Skeletal muscle satellite cell (primary cell): Measurements from ENCODE around the gene MFSD6. TPM values are rescaled to one million over a fixed set of nuclear protein-coding genes. Genes with fewer than 3 reads are reported as not detected.
"Not testable (repeated sequence)": the region's sequence is repeated elsewhere in the genome, so short reads cannot be mapped to it uniquely, and the experiment has no call there.

ENCODE experiments used
- H3K27me3 ChIP-seq: 2 replicates; pipeline ENCODE4 v1.7.0; 2013; ENCODE audit warnings: low read length; ENCODE audit not compliant: control insufficient read depth, insufficient read depth
- H3K36me3 ChIP-seq: 2 replicates; pipeline ENCODE4 v1.7.0; 2013; ENCODE audit warnings: mild to moderate bottlenecking, control low read depth, low read length; ENCODE audit not compliant: insufficient read depth
- H3K4me1 ChIP-seq: 2 replicates; pipeline ENCODE4 v1.7.0; 2013; ENCODE audit warnings: low read length; ENCODE audit not compliant: control insufficient read depth, insufficient read depth
- H3K4me2 ChIP-seq: 2 replicates; pipeline ENCODE4 v1.7.0; 2013; ENCODE audit warnings: mild to moderate bottlenecking, low read length
- H3K4me3 ChIP-seq: 2 replicates; pipeline ENCODE4 v1.7.0; 2013; ENCODE audit warnings: low read length
- H3K9ac ChIP-seq: 2 replicates; pipeline ENCODE4 v1.7.0; 2013; ENCODE audit warnings: mild to moderate bottlenecking, low read depth, low read length, moderate library complexity
- H3K9me3 ChIP-seq: replicated peaks from 2 replicates; pipeline ENCODE4 v1.7.0; 2013; ENCODE audit warnings: mild to moderate bottlenecking, control low read depth, low read length
- total RNA-seq: library from RNA; depleted of rRNA; stranded (reverse); fragments of >200 nt; gene quantifications from 2 replicates; pipeline ENCODE4 v1.2.3, GENCODE V29; 2012; rRNA removed

MFSD6 gene
- total RNA-seq, result 1.8 and 3.1 TPM in 2 replicates

DNA sequence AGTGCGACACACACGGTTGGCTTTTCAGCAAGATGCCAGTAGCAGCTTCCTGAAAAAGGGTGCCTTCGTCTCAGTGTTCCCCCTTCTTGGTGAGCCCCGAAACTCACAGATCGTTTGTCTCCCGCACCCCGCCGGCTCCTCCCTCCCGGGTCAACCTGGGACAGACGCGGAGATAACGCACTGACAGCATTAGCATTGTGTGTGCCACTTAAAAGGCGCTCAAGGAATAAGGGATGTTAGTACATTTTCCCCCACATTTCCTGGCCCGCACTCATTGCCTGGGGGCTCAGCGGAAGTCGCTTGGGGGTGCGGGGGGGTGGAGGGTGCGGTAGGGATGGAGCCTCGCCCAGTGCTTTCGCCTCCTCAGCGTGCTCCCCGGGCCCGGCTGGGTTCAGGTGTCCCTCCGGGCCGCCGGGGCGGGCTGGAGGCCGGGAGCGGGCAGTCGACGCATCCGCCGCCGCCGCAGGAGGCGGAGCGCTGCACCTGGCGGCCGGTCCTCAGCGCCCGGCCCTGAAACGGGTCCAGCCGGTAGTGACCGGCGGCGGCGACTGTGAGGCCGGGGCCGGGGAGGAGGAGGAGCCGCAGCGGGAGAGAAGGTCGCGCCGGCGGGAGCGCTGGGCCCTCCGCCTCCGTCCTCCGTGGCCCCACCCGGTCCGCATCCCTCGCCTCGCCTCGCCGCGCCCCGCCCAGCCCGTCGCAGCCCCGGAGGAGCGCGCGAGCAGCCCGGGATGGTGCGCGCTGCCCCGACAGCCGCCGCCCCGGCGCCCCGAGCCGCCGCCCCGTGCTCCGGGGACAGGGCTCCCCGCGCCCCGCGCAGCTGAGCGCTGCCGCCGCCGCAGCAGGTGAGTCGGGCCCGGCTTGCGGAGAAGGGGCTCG lies at the start of gene MFSD6:
TSS of gene MFSD6 (plus strand) at position 694 of the 876 bp plus-strand sequence. CDS start 27,675 bp downstream, outside the sequence.
- Histone ChIP-seq H3K4me2 (peak within 1 kb of the TSS; percentile 93), H3K27me3 (peaks cover 13% of the 10 kb centered on the region), H3K4me1 (peaks cover 8% of the 10 kb centered on the region), H3K9ac (peak within 1 kb of the TSS; percentile 74), H3K36me3 (no peaks in the 10 kb centered on the region), H3K9me3 (no peaks in the 10 kb centered on the region), H3K4me3 (peak within 1 kb of the TSS; percentile 76)

DNA sequence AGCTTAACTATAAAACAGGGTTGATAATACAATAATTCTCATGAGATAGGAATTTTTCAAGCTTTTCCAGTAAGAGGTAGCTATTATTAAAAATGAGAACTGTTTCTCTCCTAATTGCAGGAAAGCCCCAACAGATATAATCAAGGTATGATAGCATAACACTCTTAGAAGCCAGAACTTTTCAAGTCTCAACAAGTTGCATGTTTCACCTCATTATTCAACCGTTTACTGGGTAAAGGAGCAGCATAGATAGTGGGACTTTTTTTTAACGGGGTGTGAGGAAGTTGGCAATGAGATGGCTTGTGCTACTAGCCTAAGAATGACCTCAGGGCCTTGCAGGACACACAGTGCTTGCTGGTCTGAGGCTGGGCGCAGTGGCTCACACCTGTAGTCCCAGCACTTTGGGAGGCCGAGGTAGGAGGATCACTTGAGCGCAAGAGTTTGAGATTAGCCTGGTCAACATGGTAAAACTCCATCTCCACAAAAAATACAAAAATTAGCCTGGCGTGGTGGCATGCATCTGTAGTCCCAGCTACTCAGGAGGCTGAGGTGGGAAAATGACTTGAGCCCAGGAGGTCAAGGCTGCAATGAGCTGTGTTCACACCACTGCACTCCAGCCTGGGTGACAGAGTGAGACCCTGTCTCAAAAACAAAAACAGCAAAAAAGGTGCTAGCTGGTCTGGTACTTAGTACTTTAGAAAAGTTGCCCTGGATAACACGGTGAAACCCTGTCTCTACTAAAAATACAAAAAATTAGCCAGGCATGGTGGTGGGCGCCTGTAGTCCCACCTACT lies 49.3 kb upstream of the MFSD6 start:
- H3K4me2 ChIP-seq, result peak overlapping the region; percentile 84

DNA sequence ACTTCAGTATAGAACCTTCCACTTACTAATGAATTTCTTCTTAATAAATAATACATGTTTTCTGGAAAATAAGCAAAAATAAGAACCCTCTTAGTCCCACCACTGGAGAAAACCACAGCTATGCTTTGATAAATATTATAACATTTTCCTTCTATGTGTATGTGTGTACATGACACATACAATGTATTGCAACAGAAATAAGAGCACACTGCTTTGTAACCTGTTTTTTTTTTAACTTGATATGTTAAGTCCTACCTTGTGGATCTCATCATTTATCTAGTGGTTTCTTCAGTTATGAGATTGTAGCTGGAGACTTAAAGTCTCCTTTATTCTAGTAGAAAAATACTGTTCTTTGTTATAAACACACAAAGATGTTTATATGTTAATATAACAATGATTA lies 47.6 kb upstream of the MFSD6 start:
- Histone ChIP-seq H3K9ac (peak overlapping the region; percentile 56), H3K4me3 (no peak overlapping the region), H3K27me3 (no peaks in the 10 kb centered on the region), H3K36me3 (peaks cover 4% of the 10 kb centered on the region), H3K4me1 (peaks cover 17% of the 10 kb centered on the region), H3K4me2 (no peak overlapping the region), H3K9me3 (no peaks in the 10 kb centered on the region)

More for the DNA sequence above, 49.3 kb upstream of the MFSD6 start:
- peaks cover 17% of the 10 kb centered on the region for H3K4me1 ChIP-seq
- not testable (repeated sequence) for H3K9me3 ChIP-seq, H3K36me3 ChIP-seq, H3K4me3 ChIP-seq, H3K9ac ChIP-seq, H3K27me3 ChIP-seq

DNA sequence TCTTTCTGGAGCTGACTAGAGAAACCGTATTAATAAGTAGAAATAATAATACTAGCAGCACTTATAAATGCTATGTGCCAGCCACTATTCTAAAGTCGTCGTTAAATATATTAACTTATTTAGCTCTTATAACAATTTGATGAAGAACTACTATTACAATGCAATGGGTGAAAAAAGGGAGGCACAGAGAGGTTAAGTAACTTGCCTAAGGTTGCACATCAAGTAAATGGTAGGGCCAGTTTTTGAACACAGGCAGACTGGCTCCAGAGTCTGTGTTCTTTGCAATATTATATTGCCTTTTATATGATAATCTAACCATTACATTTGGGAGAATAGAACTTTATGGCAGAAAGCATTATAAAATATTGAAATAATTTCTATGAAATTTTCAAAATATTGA lies 47.2 kb upstream of the MFSD6 start:
- no peaks in the 10 kb centered on the region for H3K27me3 ChIP-seq
- H3K9ac ChIP-seq, result no peak overlapping the region
- H3K36me3 ChIP-seq, result peaks cover 4% of the 10 kb centered on the region
- peaks cover 17% of the 10 kb centered on the region for H3K4me1 ChIP-seq
- H3K9me3 ChIP-seq, result no peaks in the 10 kb centered on the region
- H3K4me3 ChIP-seq, result no peak overlapping the region
- no peak overlapping the region for H3K4me2 ChIP-seq

DNA sequence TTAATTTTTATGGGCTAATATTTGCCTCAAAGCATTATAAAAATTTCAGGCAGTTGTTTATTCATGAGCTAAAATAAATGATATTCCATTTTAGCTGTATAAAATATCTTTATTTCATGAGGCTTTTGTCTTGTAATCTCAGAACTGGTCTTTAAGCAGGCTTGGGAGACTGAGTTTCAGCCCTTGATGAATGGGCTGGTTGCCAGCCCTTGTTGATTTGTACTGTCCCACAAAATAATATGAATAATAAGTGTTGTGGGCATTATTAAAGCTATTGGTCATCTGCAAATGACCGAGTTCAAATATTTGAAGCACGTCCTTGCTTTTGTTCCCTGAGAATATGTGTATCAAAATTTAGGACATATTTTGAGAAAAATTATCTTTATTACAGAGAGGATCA lies 46.6 kb upstream of the MFSD6 start:
- H3K9me3 ChIP-seq, result no peaks in the 10 kb centered on the region
- H3K4me1 ChIP-seq, result peaks cover 17% of the 10 kb centered on the region
- H3K4me2 ChIP-seq, result no peak overlapping the region
- no peak overlapping the region for H3K4me3 ChIP-seq
- H3K9ac ChIP-seq, result no peak overlapping the region
- peaks cover 4% of the 10 kb centered on the region for H3K36me3 ChIP-seq
- no peaks in the 10 kb centered on the region for H3K27me3 ChIP-seq

DNA sequence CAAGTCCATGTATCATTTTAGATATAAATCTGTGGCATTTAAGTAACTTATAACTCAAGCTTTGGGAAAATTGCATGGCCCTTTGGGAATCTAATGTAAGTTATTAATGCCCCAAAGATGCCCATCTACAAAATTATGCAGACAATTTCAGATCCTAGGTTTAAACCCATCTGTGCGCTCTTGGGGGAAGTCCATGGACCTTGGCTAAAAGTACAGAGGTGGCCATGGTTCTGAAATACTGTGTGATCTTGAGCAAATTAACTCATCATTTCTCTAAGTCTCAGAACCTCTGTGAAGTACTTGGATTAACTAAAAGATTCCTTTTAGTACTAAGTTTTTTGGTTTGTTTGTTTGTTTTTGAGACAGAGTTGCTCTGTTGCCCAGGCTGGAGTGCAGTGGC lies 45.3 kb upstream of the MFSD6 start:
- Histone ChIP-seq H3K4me1 (peaks cover 17% of the 10 kb centered on the region), H3K9me3 (no peaks in the 10 kb centered on the region), H3K4me2 (no peak overlapping the region), H3K27me3 (no peaks in the 10 kb centered on the region), H3K36me3 (peaks cover 10% of the 10 kb centered on the region), H3K4me3 (no peak overlapping the region), H3K9ac (no peak overlapping the region)

DNA sequence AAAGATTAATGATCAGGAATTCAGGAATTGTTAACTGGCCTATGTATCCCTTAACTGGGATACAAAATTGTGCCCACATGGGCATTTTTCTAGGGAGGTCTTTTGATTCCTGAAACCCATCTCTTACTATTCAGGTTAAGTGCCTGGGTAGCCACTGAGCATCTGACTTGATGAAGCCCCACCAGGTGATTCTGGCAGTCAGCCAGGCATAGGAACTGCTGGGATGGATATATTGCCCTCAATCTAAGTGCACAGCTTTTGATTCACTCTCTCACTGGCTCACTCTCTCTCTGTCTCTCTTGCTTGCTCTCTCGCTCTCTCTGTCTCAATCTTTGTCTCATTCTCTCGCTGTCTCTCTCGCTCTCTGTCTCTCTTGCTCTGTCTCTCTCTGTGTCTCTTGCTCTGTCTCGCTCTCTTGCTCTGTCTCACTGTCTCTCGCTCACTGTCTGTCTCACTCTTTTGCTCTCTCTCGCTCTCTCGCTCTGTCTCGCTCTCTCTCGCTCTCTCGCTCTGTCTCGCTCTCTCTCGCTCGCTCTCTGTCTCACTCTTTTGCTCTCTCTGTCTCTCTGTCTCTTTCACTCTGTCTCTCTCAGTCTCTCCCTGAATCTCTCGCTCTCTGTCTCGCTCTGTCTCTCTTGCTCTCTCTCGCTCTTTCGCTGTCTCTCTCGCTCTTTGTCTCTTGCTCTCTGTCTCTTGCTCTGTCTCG lies 42.5 kb upstream of the MFSD6 start:
- no peaks in the 10 kb centered on the region for H3K9me3 ChIP-seq
- no peaks in the 10 kb centered on the region for H3K27me3 ChIP-seq
- H3K4me2 ChIP-seq, result no peak overlapping the region
- no peaks in the 10 kb centered on the region for H3K4me1 ChIP-seq
- no peak overlapping the region for H3K9ac ChIP-seq
- no peak overlapping the region for H3K4me3 ChIP-seq
- peaks cover 27% of the 10 kb centered on the region for H3K36me3 ChIP-seq

DNA sequence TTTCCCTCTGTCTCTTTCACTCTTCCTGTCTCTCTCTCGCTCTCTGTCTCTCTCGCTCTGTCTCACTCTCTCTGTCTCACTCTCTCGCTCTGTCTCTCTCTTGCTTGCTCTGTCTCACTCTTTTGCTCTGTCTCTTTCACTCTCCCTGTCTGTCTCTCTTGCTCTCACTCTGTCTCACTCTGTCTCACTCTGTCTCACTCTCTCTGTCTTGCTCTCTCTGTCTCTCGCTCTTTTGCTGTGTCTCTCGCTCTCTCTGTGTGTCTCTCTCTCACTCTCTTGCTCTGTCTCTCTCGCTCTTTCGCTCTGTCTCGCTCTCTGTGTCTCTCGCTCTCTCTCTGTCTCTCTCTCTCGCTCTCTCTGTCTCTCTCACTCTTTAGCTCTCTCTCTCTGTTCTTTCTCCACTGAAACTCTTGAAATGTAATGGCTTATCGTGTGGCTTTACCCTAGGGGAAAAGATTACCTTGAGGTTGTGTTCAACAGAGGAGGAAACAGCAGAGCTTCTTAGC lies 41.9 kb upstream of the MFSD6 start:
- H3K27me3 ChIP-seq, result no peaks in the 10 kb centered on the region
- peaks cover 30% of the 10 kb centered on the region for H3K36me3 ChIP-seq
- H3K4me1 ChIP-seq, result no peaks in the 10 kb centered on the region
- no peaks in the 10 kb centered on the region for H3K9me3 ChIP-seq
- no peak overlapping the region for H3K4me2 ChIP-seq
- no peak overlapping the region for H3K4me3 ChIP-seq
- H3K9ac ChIP-seq, result no peak overlapping the region

DNA sequence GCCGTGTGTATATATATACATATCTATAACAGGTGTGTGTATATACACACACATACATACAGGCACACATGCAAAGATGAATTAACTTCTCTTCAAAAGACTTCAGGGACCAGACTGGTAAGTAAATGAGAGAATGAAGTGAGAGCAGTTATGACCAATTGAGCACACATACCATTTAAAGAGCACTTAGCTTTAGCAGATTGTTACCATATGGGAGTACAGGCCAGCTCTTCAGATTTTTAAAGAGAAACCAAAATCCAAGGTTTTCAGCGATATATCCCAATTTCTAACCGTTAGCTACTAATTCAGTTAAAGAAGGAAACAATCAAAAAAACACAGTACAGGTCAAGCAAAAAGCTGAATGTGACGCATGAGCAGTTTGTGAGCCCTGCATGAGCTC lies 41.1 kb upstream of the MFSD6 start:
- H3K9ac ChIP-seq, result no peak overlapping the region
- H3K9me3 ChIP-seq, result no peaks in the 10 kb centered on the region
- H3K4me2 ChIP-seq, result no peak overlapping the region
- H3K36me3 ChIP-seq, result peaks cover 30% of the 10 kb centered on the region
- H3K27me3 ChIP-seq, result no peaks in the 10 kb centered on the region
- H3K4me3 ChIP-seq, result no peak overlapping the region
- no peaks in the 10 kb centered on the region for H3K4me1 ChIP-seq

DNA sequence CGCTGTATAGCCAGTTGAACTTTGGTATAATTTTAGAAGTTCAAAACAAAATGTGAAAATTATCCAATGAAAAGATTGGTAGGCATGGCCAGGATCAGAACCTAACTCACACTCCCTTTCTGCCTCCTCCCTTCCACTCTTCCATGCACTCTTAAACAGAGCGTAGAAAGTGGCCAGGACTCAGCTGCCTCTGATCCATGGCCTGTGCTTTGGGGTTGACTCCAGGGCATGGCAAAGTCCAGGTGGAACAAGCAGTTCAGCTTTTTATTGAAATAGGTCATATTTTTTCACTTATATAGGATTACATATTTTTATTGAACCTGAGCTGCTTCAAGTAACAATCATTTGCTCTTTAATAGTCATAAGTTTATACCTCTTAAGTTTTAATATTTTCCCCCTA lies 38.5 kb upstream of the MFSD6 start:
- peaks cover 26% of the 10 kb centered on the region for H3K36me3 ChIP-seq
- H3K9ac ChIP-seq, result no peak overlapping the region
- H3K4me1 ChIP-seq, result peaks cover 4% of the 10 kb centered on the region
- no peak overlapping the region for H3K4me3 ChIP-seq
- H3K9me3 ChIP-seq, result no peaks in the 10 kb centered on the region
- H3K27me3 ChIP-seq, result no peaks in the 10 kb centered on the region
- H3K4me2 ChIP-seq, result no peak overlapping the region

DNA sequence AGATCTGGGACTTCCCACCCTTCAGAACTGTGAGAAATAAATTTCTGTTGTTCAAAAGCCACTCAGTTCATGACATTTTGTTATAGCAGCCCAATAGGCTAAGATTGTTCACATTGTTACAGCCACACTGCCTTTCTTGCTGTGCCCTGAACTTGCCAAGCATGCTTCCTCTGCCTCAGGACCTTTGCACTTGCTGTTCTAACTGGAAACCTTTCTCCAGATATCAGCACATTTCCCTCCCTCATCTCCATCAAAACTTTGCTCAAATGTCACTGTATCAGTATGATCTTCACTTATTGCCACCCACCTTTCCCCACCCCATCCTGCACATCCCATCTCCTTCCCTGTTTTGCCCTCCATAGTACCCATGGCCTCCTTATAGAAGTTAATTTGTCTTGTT lies 32.1 kb upstream of the MFSD6 start:
- H3K4me1 ChIP-seq, result peaks cover 4% of the 10 kb centered on the region
- H3K27me3 ChIP-seq, result no peaks in the 10 kb centered on the region
- H3K36me3 ChIP-seq, result no peaks in the 10 kb centered on the region
- no peak overlapping the region for H3K4me3 ChIP-seq
- no peak overlapping the region for H3K9ac ChIP-seq
- H3K4me2 ChIP-seq, result no peak overlapping the region
- no peaks in the 10 kb centered on the region for H3K9me3 ChIP-seq
